HEK293 (cell line): Measurements from ENCODE around the gene NEK9.

Experiments
- CTCF ChIA-PET: fragments of 350-600 bp; formaldehyde crosslinking; extraction: SDS; loops from one replicate; lab custom pipeline; 2021; ENCODE audit warnings: antibody characterized with exemption; lab: Yijun Ruan, JAX
- POLR2A ChIA-PET: fragments of 300-600 bp; formaldehyde crosslinking; extraction: SDS; loops from one replicate; lab custom pipeline; 2020; ENCODE audit warnings: antibody characterized with exemption, inconsistent platforms; lab: Yijun Ruan, JAX
- H3K27ac ChIP-seq: fragments of 200-500 bp; sonication (Bioruptor generic); 2 replicates; pipeline ENCODE4 v1.5.1; 2014; ENCODE audit warnings: low read depth, low read length, control low read depth, inconsistent platforms; ENCODE audit errors: extremely low read depth
- H3K36me3 ChIP-seq, 2 experiments: fragments of 200-500 bp in 1 of 2; sonication (Bioruptor generic) in 1 of 2; 1 replicate in 1 of 2; 2 replicates in 1 of 2; pipeline ENCODE4 v1.5.1; 2014 to 2017; ENCODE audit warnings: inconsistent platforms in 2 of 2, low read length in 2 of 2; ENCODE audit not compliant: control insufficient read depth in 2 of 2, insufficient read depth in 1 of 2
- H3K4me1 ChIP-seq: fragments of 200-500 bp; sonication (Bioruptor generic); 2 replicates; pipeline ENCODE4 v1.5.1; 2014; ENCODE audit warnings: mild to moderate bottlenecking, low read length, inconsistent platforms; ENCODE audit not compliant: control insufficient read depth, insufficient read depth
- H3K4me3 ChIP-seq: 2 replicates; pipeline ENCODE4 v1.5.1; 2011; ENCODE audit warnings: low read depth, mild to moderate bottlenecking, control low read depth, low read length, moderate library complexity
- H3K9me3 ChIP-seq: fragments of 200-500 bp; sonication (Bioruptor generic); 2 replicates; pipeline ENCODE4 v1.5.1; 2014; ENCODE audit warnings: low read depth, low read length, inconsistent platforms; ENCODE audit not compliant: control insufficient read depth, insufficient read depth
- CTCF ChIP-seq: fragments of 450-650 bp; formaldehyde crosslinking; IDR thresholded peaks from 2 replicates; pipeline ENCODE4 v1.5.1; 2016; ENCODE audit warnings: missing biosample characterization, missing genetic modification characterization
- SETDB1 ChIP-seq: IDR thresholded peaks from one replicate; pipeline ENCODE4 v1.6.1; 2017; ENCODE audit warnings: mild to moderate bottlenecking, low read length, moderate library complexity, mixed read lengths; ENCODE audit not compliant: insufficient read length
- TCF7L2 ChIP-seq: IDR thresholded peaks from 2 replicates; pipeline ENCODE4 v1.6.1; 2011; ENCODE audit warnings: low read depth, mild to moderate bottlenecking, inconsistent platforms, low read length, moderate library complexity, borderline replicate concordance
- ZBTB21 ChIP-seq: fragments of 450-650 bp; formaldehyde crosslinking; IDR thresholded peaks from 2 replicates; pipeline ENCODE4 v1.5.1; 2017; ENCODE audit warnings: missing biosample characterization, missing genetic modification characterization
- ZNF112 ChIP-seq: fragments of 450-650 bp; formaldehyde crosslinking; IDR thresholded peaks from 2 replicates; pipeline ENCODE4 v1.5.0; 2017; ENCODE audit warnings: missing biosample characterization, missing genetic modification characterization
- ZNF132 ChIP-seq: fragments of 450-650 bp; formaldehyde crosslinking; IDR thresholded peaks from 2 replicates; pipeline ENCODE4 v1.5.1; 2017; ENCODE audit warnings: missing biosample characterization, missing genetic modification characterization, borderline replicate concordance
- ZNF133 ChIP-seq: fragments of 450-650 bp; formaldehyde crosslinking; IDR thresholded peaks from 2 replicates; pipeline ENCODE4 v1.5.1; 2016; ENCODE audit warnings: missing biosample characterization, missing genetic modification characterization
- ZNF211 ChIP-seq: fragments of 450-650 bp; formaldehyde crosslinking; IDR thresholded peaks from 2 replicates; pipeline ENCODE4 v1.5.1; 2016; ENCODE audit warnings: low read depth, missing biosample characterization, missing genetic modification characterization
- ZNF214 ChIP-seq: fragments of 450-650 bp; formaldehyde crosslinking; IDR thresholded peaks from 2 replicates; pipeline ENCODE4 v1.5.1; 2017; ENCODE audit warnings: missing biosample characterization, mild to moderate bottlenecking, missing genetic modification characterization, borderline replicate concordance
- ZNF223 ChIP-seq: fragments of 450-650 bp; formaldehyde crosslinking; IDR thresholded peaks from 2 replicates; pipeline ENCODE4 v1.5.1; 2016; ENCODE audit warnings: missing biosample characterization, missing genetic modification characterization
- ZNF366 ChIP-seq: fragments of 450-650 bp; formaldehyde crosslinking; conservative IDR thresholded peaks from 2 replicates; pipeline ENCODE4 v1.5.1; 2016; ENCODE audit warnings: missing biosample characterization, missing genetic modification characterization
- ZNF37A ChIP-seq: fragments of 450-650 bp; IDR thresholded peaks from 2 replicates; pipeline ENCODE4 v1.5.1; 2018; ENCODE audit warnings: missing biosample characterization, missing genetic modification characterization
- ZNF48 ChIP-seq: fragments of 450-650 bp; formaldehyde crosslinking; IDR thresholded peaks from 2 replicates; pipeline ENCODE4 v1.5.1; 2016; ENCODE audit warnings: missing biosample characterization, missing genetic modification characterization
- ZNF621 ChIP-seq: fragments of 450-650 bp; formaldehyde crosslinking; IDR thresholded peaks from 2 replicates; pipeline ENCODE4 v1.5.1; 2017; ENCODE audit warnings: missing biosample characterization, missing genetic modification characterization
- ZNF658 ChIP-seq: fragments of 450-650 bp; formaldehyde crosslinking; IDR thresholded peaks from 2 replicates; pipeline ENCODE4; 2016; ENCODE audit warnings: missing biosample characterization, missing genetic modification characterization
- ZNF660 ChIP-seq: fragments of 450-650 bp; IDR thresholded peaks from 2 replicates; pipeline ENCODE4 v1.5.1; 2018; ENCODE audit warnings: missing biosample characterization, mild to moderate bottlenecking, missing genetic modification characterization
- ZSCAN16 ChIP-seq: fragments of 450-650 bp; formaldehyde crosslinking; IDR thresholded peaks from 2 replicates; pipeline ENCODE4 v1.5.1; 2016; ENCODE audit warnings: missing biosample characterization, missing genetic modification characterization
- ZSCAN23 ChIP-seq: fragments of 450-650 bp; formaldehyde crosslinking; IDR thresholded peaks from 2 replicates; pipeline ENCODE4 v1.5.1; 2016; ENCODE audit warnings: missing biosample characterization, missing genetic modification characterization
- TF ChIP-seq, protein P1 (sequence below): fragments of 450-650 bp; formaldehyde crosslinking; IDR thresholded peaks from 2 replicates; pipeline ENCODE4 v1.5.1; 2016; ENCODE audit warnings: missing biosample characterization, missing genetic modification characterization
- TF ChIP-seq, protein P2 (sequence below): fragments of 450-650 bp; formaldehyde crosslinking; IDR thresholded peaks from 2 replicates; pipeline ENCODE4 v1.5.1; 2016; ENCODE audit warnings: missing biosample characterization, missing genetic modification characterization, borderline replicate concordance
- TF ChIP-seq, protein P3 (sequence below): fragments of 450-650 bp; formaldehyde crosslinking; IDR thresholded peaks from 2 replicates; pipeline ENCODE4 v1.5.1; 2017; ENCODE audit warnings: missing biosample characterization, missing genetic modification characterization
- TF ChIP-seq, protein P4 (sequence below): fragments of 450-650 bp; formaldehyde crosslinking; IDR thresholded peaks from 2 replicates; pipeline ENCODE4 v1.5.1; 2016; ENCODE audit warnings: missing biosample characterization, missing genetic modification characterization
- TF ChIP-seq, protein P5 (sequence below): fragments of 450-650 bp; formaldehyde crosslinking; IDR thresholded peaks from 2 replicates; pipeline ENCODE4 v1.5.1; 2017; ENCODE audit warnings: missing biosample characterization, missing genetic modification characterization
- TF ChIP-seq, protein P6 (sequence below): fragments of 450-650 bp; formaldehyde crosslinking; IDR thresholded peaks from 2 replicates; pipeline ENCODE4 v1.5.1; 2017; ENCODE audit warnings: missing biosample characterization, mild to moderate bottlenecking, missing genetic modification characterization, moderate library complexity

Gene NEK9

DNA sequence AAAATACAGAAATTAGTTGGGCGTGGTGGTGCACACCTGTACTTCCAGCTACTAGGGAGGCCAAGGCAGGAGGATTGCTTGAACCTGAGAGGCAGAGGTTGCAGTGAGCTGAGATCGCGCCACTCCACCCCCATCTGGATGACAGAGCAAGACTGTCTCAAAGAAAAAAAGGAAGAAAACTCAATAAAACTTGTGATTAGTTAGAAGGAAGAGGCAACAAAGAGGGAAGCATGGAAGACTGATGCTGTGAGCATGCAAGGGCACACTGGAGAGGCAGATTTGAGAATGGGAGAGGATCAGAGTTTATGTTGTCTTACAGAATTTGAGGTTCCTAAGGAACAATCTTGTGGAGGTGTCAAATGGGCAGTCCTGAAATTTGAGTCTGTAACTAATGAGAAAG is 60.2 kb downstream of the NEK9 start (continued):
- TF ChIP-seq TCF7L2 (no peak), ZNF132 (tag by site-specific recombination) (no peak), ZSCAN23 (tag by site-specific recombination) (no peak), ZNF48 (tag by site-specific recombination) (no peak), ZNF37A (tag by site-specific recombination) (no peak)

GRCh38 chr14:75064205-75064567 is 62.7 kb downstream of the NEK9 start:
- TF ChIP-seq ZNF660 (tag by site-specific recombination) (no peak), CTCF (tag by site-specific recombination) (no peak), ZNF133 (tag by site-specific recombination) (no peak), ZNF223 (tag by site-specific recombination) (no peak), ZNF48 (tag by site-specific recombination) (no peak), SETDB1 (no peak), ZNF621 (tag by site-specific recombination) (no peak), ZBTB21 (tag by site-specific recombination) (no peak), ZNF112 (tag by site-specific recombination) (no peak), ZSCAN16 (tag by site-specific recombination) (no peak), ZNF211 (no peak), ZNF366 (tag by site-specific recombination) (no peak), ZNF658 (tag by site-specific recombination) (no peak), ZNF214 (tag by site-specific recombination) (no peak)
- TF ChIP-seq, protein P1, sequence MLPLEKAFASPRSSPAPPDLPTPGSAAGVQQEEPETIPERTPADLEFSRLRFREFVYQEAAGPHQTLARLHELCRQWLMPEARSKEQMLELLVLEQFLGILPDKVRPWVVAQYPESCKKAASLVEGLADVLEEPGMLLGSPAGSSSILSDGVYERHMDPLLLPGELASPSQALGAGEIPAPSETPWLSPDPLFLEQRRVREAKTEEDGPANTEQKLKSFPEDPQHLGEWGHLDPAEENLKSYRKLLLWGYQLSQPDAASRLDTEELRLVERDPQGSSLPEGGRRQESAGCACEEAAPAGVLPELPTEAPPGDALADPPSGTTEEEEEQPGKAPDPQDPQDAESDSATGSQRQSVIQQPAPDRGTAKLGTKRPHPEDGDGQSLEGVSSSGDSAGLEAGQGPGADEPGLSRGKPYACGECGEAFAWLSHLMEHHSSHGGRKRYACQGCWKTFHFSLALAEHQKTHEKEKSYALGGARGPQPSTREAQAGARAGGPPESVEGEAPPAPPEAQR (tag by site-specific recombination): no peak
- TF ChIP-seq, protein P2, sequence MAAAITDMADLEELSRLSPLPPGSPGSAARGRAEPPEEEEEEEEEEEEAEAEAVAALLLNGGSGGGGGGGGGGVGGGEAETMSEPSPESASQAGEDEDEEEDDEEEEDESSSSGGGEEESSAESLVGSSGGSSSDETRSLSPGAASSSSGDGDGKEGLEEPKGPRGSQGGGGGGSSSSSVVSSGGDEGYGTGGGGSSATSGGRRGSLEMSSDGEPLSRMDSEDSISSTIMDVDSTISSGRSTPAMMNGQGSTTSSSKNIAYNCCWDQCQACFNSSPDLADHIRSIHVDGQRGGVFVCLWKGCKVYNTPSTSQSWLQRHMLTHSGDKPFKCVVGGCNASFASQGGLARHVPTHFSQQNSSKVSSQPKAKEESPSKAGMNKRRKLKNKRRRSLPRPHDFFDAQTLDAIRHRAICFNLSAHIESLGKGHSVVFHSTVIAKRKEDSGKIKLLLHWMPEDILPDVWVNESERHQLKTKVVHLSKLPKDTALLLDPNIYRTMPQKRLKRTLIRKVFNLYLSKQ (tag by site-specific recombination): no peak
- TF ChIP-seq, protein P3, sequence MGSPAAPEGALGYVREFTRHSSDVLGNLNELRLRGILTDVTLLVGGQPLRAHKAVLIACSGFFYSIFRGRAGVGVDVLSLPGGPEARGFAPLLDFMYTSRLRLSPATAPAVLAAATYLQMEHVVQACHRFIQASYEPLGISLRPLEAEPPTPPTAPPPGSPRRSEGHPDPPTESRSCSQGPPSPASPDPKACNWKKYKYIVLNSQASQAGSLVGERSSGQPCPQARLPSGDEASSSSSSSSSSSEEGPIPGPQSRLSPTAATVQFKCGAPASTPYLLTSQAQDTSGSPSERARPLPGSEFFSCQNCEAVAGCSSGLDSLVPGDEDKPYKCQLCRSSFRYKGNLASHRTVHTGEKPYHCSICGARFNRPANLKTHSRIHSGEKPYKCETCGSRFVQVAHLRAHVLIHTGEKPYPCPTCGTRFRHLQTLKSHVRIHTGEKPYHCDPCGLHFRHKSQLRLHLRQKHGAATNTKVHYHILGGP: no peak
- TF ChIP-seq, protein P4, sequence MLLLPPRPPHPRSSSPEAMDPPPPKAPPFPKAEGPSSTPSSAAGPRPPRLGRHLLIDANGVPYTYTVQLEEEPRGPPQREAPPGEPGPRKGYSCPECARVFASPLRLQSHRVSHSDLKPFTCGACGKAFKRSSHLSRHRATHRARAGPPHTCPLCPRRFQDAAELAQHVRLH (tag by site-specific recombination): no peak
- TF ChIP-seq, protein P5, sequence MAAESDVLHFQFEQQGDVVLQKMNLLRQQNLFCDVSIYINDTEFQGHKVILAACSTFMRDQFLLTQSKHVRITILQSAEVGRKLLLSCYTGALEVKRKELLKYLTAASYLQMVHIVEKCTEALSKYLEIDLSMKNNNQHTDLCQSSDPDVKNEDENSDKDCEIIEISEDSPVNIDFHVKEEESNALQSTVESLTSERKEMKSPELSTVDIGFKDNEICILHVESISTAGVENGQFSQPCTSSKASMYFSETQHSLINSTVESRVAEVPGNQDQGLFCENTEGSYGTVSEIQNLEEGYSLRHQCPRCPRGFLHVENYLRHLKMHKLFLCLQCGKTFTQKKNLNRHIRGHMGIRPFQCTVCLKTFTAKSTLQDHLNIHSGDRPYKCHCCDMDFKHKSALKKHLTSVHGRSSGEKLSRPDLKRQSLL (tag by site-specific recombination): no peak
- TF ChIP-seq, protein P6, sequence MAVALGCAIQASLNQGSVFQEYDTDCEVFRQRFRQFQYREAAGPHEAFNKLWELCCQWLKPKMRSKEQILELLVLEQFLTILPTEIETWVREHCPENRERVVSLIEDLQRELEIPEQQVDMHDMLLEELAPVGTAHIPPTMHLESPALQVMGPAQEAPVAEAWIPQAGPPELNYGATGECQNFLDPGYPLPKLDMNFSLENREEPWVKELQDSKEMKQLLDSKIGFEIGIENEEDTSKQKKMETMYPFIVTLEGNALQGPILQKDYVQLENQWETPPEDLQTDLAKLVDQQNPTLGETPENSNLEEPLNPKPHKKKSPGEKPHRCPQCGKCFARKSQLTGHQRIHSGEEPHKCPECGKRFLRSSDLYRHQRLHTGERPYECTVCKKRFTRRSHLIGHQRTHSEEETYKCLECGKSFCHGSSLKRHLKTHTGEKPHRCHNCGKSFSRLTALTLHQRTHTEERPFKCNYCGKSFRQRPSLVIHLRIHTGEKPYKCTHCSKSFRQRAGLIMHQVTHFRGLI (tag by site-specific recombination): no peak
- Histone ChIP-seq H3K36me3 (peaks cover 15% of the 10 kb centered on the region in 2 experiments), H3K9me3 (no peaks in the 10 kb centered on the region), H3K27ac (peak overlapping the region; percentile 64; the same call in 1 of the 2 replicates), H3K4me1 (peaks cover 5% of the 10 kb centered on the region), H3K4me3 (peak overlapping the region; percentile 42)
- CTCF ChIA-PET: interaction anchor here (0.7 to 1.3 kb wide), 8 partner anchors 24 to 455 kb away, joined by 3 to 8 read pairs (median 4); no protein-coding TSS in a partner anchor
- POLR2A ChIA-PET: interaction anchor here (0.7 to 1.4 kb wide), 5 partner anchors 12 to 110 kb away, joined by 3 to 5 read pairs (median 4); partner anchors contain the start of gene PGF
